Fibroblast of pulmonary artery (primary cell): ENCODE data around the gene OSBP2.

Source experiments
- DNase-seq: peaks from one replicate; pipeline ENCODE4 v3.0.0-alpha.2; 2010; ENCODE audit warnings: low read depth
- H3K4me3 ChIP-seq: replicated peaks from 2 replicates; pipeline ENCODE4 v1.5.1; 2011; ENCODE audit warnings: low read depth, mild to moderate bottlenecking, control low read depth, low read length, moderate library complexity
- TF ChIP-seq, protein P1 (sequence below): IDR thresholded peaks from 2 replicates; pipeline ENCODE4 v1.5.1; 2011; ENCODE audit warnings: mild to moderate bottlenecking, control low read depth, low read length, inconsistent platforms; ENCODE audit errors: missing control alignments

The OSBP2 gene

DNA sequence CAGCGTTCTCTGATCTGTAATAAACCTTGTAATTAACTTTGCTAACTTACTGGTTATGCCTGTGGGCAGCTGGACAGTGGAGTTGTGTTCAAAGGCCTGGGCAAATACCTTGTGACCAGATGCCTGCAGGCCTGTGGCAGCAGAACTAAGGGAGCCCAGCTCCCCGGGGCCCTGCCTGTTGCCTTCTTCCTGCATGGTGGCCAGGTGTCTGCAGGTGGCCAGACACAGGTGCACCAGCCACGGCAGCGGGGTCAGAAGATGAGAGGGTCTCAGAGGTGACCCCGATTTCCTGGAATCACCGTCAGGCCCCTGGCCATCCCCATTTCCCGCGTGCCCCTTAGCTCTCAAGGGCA is 127.2 kb downstream of the OSBP2 start:
- DNase-seq, result no peak
- TF ChIP-seq, protein P1, sequence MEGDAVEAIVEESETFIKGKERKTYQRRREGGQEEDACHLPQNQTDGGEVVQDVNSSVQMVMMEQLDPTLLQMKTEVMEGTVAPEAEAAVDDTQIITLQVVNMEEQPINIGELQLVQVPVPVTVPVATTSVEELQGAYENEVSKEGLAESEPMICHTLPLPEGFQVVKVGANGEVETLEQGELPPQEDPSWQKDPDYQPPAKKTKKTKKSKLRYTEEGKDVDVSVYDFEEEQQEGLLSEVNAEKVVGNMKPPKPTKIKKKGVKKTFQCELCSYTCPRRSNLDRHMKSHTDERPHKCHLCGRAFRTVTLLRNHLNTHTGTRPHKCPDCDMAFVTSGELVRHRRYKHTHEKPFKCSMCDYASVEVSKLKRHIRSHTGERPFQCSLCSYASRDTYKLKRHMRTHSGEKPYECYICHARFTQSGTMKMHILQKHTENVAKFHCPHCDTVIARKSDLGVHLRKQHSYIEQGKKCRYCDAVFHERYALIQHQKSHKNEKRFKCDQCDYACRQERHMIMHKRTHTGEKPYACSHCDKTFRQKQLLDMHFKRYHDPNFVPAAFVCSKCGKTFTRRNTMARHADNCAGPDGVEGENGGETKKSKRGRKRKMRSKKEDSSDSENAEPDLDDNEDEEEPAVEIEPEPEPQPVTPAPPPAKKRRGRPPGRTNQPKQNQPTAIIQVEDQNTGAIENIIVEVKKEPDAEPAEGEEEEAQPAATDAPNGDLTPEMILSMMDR, result no peak
- no peak overlapping the region for H3K4me3 ChIP-seq

DNA sequence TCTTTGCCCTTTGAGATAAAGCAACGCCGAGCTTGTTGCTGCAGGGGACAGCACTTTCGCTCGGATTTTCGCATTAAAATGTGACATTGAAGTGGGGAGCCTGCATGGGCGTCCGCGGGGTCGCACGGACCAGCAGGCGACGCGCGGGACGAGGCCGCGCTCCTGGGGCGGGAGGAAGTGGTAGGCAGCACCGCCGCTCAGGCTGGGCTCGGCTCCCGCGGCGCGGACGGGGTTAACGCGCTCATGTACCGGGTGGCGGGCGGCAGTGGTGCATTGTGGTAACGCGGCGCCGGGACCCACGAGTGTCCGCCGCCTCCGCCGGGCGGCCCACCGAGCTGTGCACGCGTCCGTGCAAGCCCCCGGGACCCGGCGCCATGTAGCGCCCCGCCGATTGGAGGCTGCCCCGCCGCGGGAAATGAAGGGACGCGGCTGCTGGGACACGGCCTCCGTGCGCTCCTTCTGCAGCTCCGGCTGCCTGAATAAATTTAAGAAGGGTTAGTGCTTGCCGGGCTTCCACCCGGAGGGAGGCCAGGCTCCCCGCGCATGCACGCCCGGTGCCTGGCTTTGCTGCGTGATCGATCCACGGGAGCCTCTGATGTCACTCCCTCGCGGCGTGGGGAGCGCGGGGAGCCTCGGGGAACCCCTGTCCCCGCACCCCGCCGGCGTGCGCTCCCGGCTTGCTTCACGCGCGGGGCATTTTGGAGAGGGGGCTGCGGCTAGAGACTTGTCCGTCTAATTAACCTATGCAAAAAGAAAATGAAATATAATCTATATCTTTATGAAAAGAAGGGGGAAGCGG is 127.7 kb downstream of the OSBP2 start:
- peak overlapping the region; percentile 22 for H3K4me3 ChIP-seq
- DNase-seq, result no peak
- TF ChIP-seq, protein P1, result no peak

DNA sequence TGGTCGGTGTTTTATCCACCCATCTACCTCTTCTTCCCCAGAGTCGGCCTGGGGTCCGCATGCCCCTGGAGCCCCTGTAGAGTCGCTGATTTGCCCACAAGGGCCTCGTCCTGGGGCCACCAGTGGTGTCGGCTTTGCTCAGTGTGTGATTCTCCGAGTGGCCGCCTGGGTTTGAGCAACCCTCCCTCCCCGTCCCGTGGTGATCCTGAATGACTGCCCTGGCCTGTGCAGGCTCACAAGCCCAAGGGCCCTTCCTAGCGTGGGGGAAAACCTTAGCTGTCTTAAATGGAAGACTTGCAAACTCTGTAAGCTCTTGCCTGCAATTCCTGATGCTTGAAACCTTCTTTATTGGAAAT is 128.3 kb downstream of the OSBP2 start:
- TF ChIP-seq, protein P1, result no peak
- no peak overlapping the region for H3K4me3 ChIP-seq
- DNase-seq, result no peak

DNA sequence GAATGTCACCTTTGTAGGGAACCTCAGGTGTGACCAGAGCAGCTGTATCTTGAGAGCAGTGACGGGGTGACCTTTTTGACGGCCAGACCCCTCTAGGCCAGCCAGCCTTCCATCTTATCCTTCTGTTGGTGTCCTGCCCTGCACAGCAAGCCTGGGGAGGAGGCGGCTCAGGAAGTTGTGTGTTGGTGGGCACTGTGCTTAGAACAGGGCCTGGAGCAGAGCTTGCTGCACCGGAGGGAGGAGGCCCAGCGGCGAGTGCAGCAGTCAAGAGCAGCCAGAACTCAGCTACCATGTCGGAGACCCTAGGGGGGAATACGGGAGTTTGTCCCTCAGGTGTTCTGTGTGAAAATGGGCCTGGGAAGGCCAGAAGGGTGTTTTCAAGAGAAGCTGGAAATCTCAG is 129.4 kb downstream of the OSBP2 start:
- no peak for DNase-seq
- TF ChIP-seq, protein P1, result no peak
- H3K4me3 ChIP-seq, result no peak overlapping the region

DNA sequence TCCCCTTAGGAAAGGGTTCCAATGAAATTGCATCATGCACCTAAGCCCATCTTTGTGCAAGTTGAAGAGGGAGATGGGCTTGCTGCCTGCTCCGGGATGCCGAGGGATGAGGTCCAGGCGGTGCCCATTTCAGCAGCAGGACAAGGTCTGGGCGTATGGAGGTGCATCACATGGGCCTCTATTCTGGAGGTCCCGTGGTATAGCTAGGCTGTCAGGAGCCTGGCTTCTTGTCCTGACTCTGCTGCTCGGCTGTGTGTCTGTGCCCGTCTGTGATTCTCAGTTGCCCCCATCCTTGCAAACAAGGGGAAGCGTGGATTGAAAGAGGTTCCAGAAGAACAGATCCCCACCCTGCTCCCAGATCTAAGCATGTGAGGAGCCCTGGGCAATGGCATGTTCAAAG is 130.0 kb downstream of the OSBP2 start:
- no peak overlapping the region for H3K4me3 ChIP-seq
- TF ChIP-seq, protein P1, result no peak
- DNase-seq, result no peak

DNA sequence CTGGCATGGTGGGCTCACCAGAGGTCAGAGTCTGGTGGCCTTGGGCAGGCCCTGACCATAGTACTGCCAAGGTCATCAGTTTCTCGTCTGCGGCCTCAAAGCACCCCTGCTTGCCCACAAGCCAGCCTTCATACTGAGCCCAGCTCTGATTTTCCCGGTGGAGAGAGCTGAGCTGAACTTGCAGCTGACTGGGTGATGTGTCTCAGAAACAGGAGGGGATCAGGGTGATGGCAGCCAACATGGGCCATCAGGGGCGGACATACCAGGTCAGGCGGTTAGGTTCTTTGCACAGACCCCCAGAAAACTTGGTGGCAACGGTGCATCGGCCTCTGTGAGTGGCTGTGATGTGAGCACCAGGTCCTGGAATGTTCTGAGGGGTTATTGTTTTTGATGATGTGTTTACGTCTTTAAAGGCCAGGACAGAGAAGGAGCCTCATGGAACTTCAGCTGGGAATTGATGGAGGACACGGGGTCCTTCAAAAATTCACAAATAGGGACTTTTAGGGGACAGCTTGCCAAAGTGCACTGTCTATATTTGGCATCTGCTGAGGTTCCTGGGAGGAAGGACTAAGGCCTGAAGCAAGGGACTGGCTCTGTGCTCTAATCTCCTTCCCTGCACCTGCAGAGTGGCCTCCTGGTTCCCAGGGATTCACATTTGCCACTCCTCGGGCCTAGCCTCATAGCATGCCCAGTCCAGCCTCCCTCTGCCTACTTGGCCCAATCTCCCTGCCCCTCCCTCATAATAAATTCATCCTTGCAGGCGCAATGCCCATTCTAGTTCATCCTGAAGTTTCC is 131.2 kb downstream of the OSBP2 start:
- no peak overlapping the region for H3K4me3 ChIP-seq
- no peak for DNase-seq
- TF ChIP-seq, protein P1, result no peak
